ENCODE measurements around the gene KCNK18. TPM values are rescaled to one million over a fixed set of nuclear protein-coding genes. Genes with fewer than 3 reads are reported as not detected.

KCNK18 gene
- total and polyA plus RNA-seq, 2 experiments from 2014 or later = not detected

- no peaks in the 10 kb centered on the region for H3K27me3 ChIP-seq (ENCODE audit: insufficient read depth)
- TF ChIP-seq, protein P1, sequence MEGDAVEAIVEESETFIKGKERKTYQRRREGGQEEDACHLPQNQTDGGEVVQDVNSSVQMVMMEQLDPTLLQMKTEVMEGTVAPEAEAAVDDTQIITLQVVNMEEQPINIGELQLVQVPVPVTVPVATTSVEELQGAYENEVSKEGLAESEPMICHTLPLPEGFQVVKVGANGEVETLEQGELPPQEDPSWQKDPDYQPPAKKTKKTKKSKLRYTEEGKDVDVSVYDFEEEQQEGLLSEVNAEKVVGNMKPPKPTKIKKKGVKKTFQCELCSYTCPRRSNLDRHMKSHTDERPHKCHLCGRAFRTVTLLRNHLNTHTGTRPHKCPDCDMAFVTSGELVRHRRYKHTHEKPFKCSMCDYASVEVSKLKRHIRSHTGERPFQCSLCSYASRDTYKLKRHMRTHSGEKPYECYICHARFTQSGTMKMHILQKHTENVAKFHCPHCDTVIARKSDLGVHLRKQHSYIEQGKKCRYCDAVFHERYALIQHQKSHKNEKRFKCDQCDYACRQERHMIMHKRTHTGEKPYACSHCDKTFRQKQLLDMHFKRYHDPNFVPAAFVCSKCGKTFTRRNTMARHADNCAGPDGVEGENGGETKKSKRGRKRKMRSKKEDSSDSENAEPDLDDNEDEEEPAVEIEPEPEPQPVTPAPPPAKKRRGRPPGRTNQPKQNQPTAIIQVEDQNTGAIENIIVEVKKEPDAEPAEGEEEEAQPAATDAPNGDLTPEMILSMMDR (conservative IDR thresholded peaks at IDR 0.05; ENCODE audit: low read depth in 2 of 2) = no peak
- TF ChIP-seq ETS1 (IDR thresholded peaks at IDR 0.05) (no peak), EZH2phosphoT487 (IDR thresholded peaks at IDR 0.05; ENCODE audit: unreplicated experiment) (no peak), ZNF462 (CRISPR knock-in tag; IDR thresholded peaks at IDR 0.05) (no peak), CREB1 (CRISPR knock-in tag; IDR thresholded peaks at IDR 0.05; ENCODE audit: low read depth) (no peak), STAT1 (IDR thresholded peaks at IDR 0.05; ENCODE audit: unreplicated experiment) (no peak), EZH2 (IDR thresholded peaks at IDR 0.05; ENCODE audit: low read depth, unreplicated experiment) (no peak), ZNF331 (CRISPR knock-in tag; IDR thresholded peaks at IDR 0.05; ENCODE audit: low read depth) (no peak), NANOG (IDR thresholded peaks at IDR 0.05; ENCODE audit: borderline replicate concordance) (no peak), POLR2AphosphoS5 (IDR thresholded peaks at IDR 0.05; ENCODE audit: low read depth) (no peak), JUNB (IDR thresholded peaks at IDR 0.05; ENCODE audit: unreplicated experiment) (no peak)
- TF ChIP-seq, protein P2, sequence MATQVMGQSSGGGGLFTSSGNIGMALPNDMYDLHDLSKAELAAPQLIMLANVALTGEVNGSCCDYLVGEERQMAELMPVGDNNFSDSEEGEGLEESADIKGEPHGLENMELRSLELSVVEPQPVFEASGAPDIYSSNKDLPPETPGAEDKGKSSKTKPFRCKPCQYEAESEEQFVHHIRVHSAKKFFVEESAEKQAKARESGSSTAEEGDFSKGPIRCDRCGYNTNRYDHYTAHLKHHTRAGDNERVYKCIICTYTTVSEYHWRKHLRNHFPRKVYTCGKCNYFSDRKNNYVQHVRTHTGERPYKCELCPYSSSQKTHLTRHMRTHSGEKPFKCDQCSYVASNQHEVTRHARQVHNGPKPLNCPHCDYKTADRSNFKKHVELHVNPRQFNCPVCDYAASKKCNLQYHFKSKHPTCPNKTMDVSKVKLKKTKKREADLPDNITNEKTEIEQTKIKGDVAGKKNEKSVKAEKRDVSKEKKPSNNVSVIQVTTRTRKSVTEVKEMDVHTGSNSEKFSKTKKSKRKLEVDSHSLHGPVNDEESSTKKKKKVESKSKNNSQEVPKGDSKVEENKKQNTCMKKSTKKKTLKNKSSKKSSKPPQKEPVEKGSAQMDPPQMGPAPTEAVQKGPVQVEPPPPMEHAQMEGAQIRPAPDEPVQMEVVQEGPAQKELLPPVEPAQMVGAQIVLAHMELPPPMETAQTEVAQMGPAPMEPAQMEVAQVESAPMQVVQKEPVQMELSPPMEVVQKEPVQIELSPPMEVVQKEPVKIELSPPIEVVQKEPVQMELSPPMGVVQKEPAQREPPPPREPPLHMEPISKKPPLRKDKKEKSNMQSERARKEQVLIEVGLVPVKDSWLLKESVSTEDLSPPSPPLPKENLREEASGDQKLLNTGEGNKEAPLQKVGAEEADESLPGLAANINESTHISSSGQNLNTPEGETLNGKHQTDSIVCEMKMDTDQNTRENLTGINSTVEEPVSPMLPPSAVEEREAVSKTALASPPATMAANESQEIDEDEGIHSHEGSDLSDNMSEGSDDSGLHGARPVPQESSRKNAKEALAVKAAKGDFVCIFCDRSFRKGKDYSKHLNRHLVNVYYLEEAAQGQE (IDR thresholded peaks at IDR 0.05; ENCODE audit: unreplicated experiment) = no peak
- ATAC-seq = no peak
Measured at GRCh38 chr10:117248750-117249465, 51.6 kb downstream of the KCNK18 start.

More at GRCh38 chr10:117248750-117249465, 51.6 kb downstream of the KCNK18 start:
- H3K4me1 ChIP-seq (ENCODE audit: insufficient read depth) = peaks cover 7% of the 10 kb centered on the region; the same call in 1 of the 2 replicates
- H3K9me3 Mint-ChIP-seq = no peaks in the 10 kb centered on the region
- no peaks in the 10 kb centered on the region for H3K36me3 Mint-ChIP-seq (ENCODE audit: low read depth)
- no peak for DNase-seq (ENCODE audit: low spot score)
- H3F3A ChIP-seq (replicated peaks; ENCODE audit: low read depth) = no peaks in the 10 kb centered on the region
- H3K27me3 Mint-ChIP-seq (ENCODE audit: insufficient read depth, low read depth, poor library complexity) = peaks cover 6% of the 10 kb centered on the region
- no peak overlapping the region for H3K27ac ChIP-seq (ENCODE audit: low read depth)
- no peaks in the 10 kb centered on the region for H3K36me3 ChIP-seq (ENCODE audit: insufficient read depth)
- no peaks in the 10 kb centered on the region for H3K9me2 ChIP-seq (ENCODE audit: insufficient read depth)
- no peak overlapping the region for H2AFZ ChIP-seq
- H3K4me3 ChIP-seq = no peak overlapping the region
- H3K4me2 ChIP-seq = no peak overlapping the region
- no peak overlapping the region for H3K4me3 Mint-ChIP-seq
- H3K4me1 Mint-ChIP-seq = peaks cover 14% of the 10 kb centered on the region
- no peak overlapping the region for H3K27ac Mint-ChIP-seq
- peaks cover 5% of the 10 kb centered on the region; the same call in 1 of the 2 replicates for H4K20me1 ChIP-seq (replicated peaks; ENCODE audit: insufficient read depth)
- H3K79me2 ChIP-seq (replicated peaks; ENCODE audit: insufficient read depth) = no peaks in the 10 kb centered on the region
